Measurements from ENCODE around the gene RGCC.

The RGCC gene

DNA sequence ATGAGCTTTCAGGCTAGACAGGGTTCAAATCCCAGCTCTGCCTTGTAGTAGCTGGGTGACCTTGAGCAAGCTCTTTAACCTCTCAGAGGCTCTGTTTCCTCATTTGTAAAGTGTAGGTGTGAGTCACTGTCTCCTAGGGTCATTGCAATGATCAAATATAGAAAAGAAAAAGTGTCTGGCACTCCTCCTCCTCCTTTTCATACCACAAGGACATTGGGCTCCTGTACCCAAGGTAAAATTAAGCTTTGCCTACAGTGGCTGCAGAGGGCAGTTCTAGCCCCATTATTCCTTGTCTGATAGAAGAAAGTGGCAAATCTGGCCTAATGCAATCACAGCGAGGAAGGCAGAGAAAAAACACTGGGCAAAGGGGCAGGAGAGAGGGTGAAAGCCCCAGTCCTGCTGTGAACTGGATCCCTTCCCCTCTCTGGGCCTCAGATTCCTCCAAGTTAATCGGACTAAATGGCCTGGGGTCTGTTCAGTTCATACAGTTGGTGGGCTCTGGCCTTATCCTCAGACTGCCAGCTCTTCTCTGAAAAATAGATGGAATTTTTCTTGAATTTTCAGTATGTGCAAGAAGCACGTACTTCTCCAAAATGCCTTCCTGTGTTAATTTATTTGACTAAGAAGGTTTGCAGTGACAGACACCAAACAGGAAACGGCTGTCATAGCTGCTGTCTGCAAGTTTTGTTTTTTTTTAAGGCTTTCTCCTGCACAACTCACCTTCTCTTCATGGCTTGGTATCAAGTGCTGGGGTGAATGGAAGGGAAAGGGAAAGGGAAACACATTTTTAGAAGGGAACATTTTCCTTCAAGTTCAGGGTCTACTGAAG, 35.3 kb downstream of the RGCC start:
- H3K9me3 ChIP-seq: no peaks in the 10 kb centered on the region
- TF ChIP-seq, protein P1, sequence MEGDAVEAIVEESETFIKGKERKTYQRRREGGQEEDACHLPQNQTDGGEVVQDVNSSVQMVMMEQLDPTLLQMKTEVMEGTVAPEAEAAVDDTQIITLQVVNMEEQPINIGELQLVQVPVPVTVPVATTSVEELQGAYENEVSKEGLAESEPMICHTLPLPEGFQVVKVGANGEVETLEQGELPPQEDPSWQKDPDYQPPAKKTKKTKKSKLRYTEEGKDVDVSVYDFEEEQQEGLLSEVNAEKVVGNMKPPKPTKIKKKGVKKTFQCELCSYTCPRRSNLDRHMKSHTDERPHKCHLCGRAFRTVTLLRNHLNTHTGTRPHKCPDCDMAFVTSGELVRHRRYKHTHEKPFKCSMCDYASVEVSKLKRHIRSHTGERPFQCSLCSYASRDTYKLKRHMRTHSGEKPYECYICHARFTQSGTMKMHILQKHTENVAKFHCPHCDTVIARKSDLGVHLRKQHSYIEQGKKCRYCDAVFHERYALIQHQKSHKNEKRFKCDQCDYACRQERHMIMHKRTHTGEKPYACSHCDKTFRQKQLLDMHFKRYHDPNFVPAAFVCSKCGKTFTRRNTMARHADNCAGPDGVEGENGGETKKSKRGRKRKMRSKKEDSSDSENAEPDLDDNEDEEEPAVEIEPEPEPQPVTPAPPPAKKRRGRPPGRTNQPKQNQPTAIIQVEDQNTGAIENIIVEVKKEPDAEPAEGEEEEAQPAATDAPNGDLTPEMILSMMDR (IDR thresholded peaks at IDR 0.05): no peak
- H3K4me3 ChIP-seq (ENCODE audit: low read depth in 1 of 2, low read length in 1 of 2): no peak overlapping the region
- peak overlapping the region; percentile 34 for H3K27ac ChIP-seq
- no peaks in the 10 kb centered on the region for H3K36me3 ChIP-seq
- H3K4me1 ChIP-seq (ENCODE audit: control insufficient read depth in 1 of 2, insufficient read depth in 1 of 2, low read depth in 1 of 2, low read length in 1 of 2): peaks cover 13 to 17% of the 10 kb centered on the region in 2 experiments
- H3K27me3 ChIP-seq: no peaks in the 10 kb centered on the region

DNA sequence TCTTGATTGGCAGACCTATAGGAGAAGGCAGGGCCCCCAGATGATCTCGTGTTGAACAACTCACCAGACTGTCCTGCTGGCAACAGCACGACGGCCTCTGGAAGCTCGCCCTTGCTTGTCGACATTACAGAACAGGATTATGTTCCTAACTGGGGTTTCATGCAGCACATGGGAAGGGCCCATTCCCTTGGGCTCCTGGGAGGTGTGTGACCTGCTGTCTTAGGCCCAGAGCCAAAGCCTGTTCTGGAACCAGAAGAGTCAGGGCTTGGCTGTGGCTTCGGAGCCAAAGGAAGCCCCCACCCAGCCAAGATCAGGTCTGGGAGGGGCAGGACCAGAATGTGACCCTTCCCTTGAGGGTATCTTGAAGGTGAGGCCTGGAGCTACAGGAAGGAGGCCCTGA, 36.9 kb downstream of the RGCC start:
- H3K4me1 ChIP-seq (ENCODE audit: control insufficient read depth in 1 of 2, insufficient read depth in 1 of 2, low read depth in 1 of 2, low read length in 1 of 2): peaks cover 13 to 17% of the 10 kb centered on the region in 2 experiments
- H3K9me3 ChIP-seq: no peaks in the 10 kb centered on the region
- H3K27me3 ChIP-seq: no peaks in the 10 kb centered on the region
- H3K4me3 ChIP-seq (ENCODE audit: low read depth in 1 of 2, low read length in 1 of 2): no peak overlapping the region
- H3K27ac ChIP-seq: no peak overlapping the region
- TF ChIP-seq, protein P1 (IDR thresholded peaks at IDR 0.05): no peak
- no peaks in the 10 kb centered on the region for H3K36me3 ChIP-seq

DNA sequence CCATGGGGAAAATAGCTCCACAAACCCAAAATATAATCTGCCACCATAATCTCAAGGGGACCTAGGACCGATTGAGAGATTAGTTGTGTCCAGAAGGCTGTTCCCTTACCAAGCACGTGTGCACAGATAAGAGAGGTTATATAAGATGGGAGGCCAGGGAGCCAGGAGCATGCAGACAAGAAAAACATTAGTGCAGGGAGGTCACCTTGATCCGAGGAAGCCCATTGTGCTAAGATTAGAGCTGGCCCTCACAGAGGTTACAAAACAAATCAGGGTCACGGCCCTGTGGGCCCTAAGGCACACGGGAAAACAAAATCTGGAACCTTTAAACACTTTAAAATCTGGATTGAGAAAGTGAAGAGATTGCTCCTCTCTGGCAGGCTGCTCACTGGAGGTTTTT, 37.7 kb downstream of the RGCC start:
- H3K4me1 ChIP-seq (ENCODE audit: control insufficient read depth in 1 of 2, insufficient read depth in 1 of 2, low read depth in 1 of 2, low read length in 1 of 2): peaks cover 13 to 17% of the 10 kb centered on the region in 2 experiments
- TF ChIP-seq, protein P1 (IDR thresholded peaks at IDR 0.05): no peak
- H3K36me3 ChIP-seq: no peaks in the 10 kb centered on the region

DNA sequence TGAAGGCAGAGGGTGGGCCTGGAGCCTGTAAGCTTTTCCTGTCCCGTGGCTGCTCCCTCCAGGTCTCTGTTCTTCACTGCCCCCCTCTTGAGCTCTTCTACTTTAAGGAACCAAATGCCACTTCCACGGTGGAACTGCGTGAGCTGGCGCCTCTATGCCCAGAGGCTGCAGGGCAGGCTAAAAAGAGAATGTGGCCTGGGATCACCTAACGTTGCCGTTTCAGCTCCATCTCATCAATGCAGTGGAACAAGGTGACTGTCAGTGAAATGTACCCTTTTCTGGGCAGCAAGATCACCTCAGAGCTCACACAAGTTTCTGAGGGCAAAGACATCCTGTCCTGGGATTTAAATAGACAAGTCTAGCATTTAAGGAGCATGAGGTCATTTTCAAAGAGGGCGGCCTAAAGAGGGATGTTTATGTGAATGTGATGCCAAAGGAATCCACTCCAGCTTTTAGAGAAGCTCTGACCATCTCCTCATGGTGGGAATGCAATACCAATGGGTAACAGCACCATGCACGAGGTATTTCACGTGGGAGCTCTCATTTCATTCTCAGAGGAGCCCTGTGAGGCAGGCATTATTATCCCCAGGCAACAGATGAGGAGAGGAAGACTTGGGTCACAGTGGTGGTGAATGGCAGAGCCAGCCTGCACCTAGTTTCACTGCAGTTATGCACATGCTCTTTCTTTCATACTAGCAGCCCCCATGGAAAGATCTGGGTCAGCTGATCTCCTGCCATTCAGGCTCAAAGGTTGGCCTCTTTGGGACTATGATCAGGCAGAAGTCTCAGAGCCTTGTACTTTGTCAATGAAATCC, 39.3 kb downstream of the RGCC start:
- Histone ChIP-seq H3K36me3 (no peaks in the 10 kb centered on the region), H3K27ac (no peak overlapping the region), H3K4me1 (ENCODE audit: control insufficient read depth in 1 of 2, insufficient read depth in 1 of 2, low read depth in 1 of 2, low read length in 1 of 2) (peaks cover 13 to 17% of the 10 kb centered on the region in 2 experiments), H3K4me3 (ENCODE audit: low read depth in 1 of 2, low read length in 1 of 2) (no peak overlapping the region), H3K9me3 (no peaks in the 10 kb centered on the region), H3K27me3 (no peaks in the 10 kb centered on the region)
- TF ChIP-seq, protein P1 (IDR thresholded peaks at IDR 0.05): no peak

More for the DNA sequence above, 37.7 kb downstream of the RGCC start:
- no peaks in the 10 kb centered on the region for H3K9me3 ChIP-seq
- H3K27me3 ChIP-seq: no peaks in the 10 kb centered on the region
- H3K27ac ChIP-seq: no peak overlapping the region
- no peak overlapping the region for H3K4me3 ChIP-seq (ENCODE audit: low read depth in 1 of 2, low read length in 1 of 2)

DNA sequence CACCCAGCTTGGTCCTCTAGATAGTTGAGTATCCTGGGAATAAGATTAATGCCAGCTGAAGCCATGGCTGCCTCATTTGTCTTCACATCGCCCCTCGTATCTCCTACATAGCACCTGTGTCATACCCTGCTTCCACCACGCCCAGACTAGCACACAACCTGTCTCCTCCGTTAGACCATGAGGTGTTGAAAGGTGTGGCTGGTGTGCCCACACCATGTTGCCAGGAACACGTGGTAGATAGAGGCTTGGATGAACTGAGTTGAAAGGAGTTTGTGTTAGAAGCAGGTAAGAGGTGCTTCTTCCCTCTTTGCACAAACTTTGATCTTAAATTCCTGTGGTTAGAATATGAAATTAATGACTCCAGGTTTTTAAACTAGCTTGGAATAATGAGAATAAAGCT, 40.1 kb downstream of the RGCC start:
- TF ChIP-seq, protein P1 (IDR thresholded peaks at IDR 0.05): no peak
- Histone ChIP-seq H3K4me3 (ENCODE audit: low read depth in 1 of 2, low read length in 1 of 2) (no peak overlapping the region), H3K27ac (no peak overlapping the region), H3K9me3 (no peaks in the 10 kb centered on the region), H3K4me1 (ENCODE audit: control insufficient read depth in 1 of 2, insufficient read depth in 1 of 2, low read depth in 1 of 2, low read length in 1 of 2) (peaks cover 8 to 9% of the 10 kb centered on the region in 2 experiments), H3K36me3 (no peaks in the 10 kb centered on the region), H3K27me3 (no peaks in the 10 kb centered on the region)
